ENCODE data around the gene USP6.
"Not testable (repeated sequence)": the region's sequence is repeated elsewhere in the genome, so short reads cannot be mapped to it uniquely, and the experiment has no call there.

USP6 gene

DNA sequence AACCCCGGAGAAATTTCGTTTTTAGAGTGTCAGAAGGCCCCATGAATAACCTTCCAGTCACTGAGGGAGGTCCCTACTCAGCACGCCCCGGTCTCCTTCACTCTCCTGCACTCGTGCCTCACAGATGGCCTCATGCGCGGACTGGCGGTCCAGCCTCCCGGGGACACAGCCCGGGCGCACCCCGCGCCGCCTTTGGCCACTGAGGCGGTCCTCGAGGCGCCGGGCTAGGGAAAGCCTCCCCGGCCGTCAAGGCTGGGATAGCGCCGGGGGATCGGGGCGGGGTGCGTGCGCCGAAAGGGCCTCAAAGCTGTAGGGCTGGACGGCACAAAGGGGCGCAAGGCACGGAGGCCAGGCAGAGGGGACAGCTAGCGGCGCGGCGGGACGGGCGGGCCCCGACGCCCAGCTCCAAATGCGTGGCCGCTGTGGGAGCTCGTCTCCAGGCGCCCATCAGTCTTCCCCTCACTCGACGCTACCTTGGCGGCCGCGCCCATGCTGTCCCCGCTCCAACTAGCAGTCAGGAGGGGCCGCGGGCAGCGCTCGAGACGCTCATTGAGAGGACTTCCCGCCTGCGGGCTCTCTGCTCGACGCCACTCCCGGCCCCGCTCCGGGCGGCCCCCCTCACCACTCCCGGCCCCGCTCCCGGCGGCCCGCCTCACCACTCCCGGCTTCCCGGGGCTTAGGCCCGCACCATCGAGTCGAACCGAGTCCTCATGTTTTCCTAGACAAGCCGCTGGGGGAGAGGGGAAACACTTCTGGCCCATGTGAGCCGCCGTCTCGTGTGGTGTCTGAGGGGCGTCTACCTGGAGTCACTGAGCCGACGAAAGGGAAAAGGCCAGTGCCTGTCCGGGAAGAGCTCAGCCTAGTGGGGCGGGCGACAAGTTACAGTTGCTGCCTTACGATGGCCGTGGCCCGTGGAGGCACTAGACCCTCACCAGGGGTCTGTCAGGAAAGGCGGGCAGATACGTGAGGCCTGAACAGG is at the start of gene USP6:
TSS of gene USP6 (plus strand) at position 360 of the 979 bp plus-strand sequence. CDS start 14,336 bp downstream, outside the sequence.
- no peak for DNase-seq

DNA sequence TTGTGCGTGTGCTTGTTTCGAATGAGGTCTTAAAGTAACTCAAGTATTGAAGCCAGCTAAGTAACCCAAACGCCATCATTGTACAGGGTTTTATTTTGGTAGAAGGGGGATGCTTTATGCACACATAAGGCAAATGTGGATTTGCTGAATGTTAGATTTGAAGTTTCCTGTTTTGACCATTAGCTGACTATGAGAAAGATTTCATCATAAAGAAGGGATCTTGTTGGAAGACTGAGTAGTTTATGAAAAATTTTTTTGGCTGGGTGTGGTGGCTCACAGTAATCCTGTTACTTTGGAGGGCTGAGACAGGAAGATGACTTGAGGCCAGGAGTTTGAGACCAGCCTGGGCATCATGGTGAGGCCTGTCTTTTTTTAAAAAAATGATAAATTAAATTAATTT is 47.6 kb upstream of the USP6 start:
- DNase-seq: no peak

DNA sequence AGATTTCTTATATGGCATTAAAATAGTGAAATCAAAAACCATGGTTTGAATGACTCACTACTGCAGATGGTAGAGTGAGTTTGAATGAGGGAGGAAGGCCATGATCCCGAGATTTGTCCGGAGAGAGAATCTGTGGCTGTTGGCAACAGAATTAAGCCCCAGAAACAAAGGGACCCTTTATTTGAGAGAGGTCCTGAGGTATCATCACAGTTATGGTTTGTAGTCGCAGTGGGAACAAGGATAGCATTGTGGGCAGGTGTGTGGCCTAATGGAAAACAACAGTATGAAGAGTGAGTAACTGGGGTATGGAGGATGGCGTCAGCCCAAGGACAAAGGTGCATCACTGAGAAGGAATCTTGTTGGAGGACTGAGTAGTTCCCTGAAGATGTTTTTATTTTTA is 46.1 kb upstream of the USP6 start:
- DNase-seq: no peak

DNA sequence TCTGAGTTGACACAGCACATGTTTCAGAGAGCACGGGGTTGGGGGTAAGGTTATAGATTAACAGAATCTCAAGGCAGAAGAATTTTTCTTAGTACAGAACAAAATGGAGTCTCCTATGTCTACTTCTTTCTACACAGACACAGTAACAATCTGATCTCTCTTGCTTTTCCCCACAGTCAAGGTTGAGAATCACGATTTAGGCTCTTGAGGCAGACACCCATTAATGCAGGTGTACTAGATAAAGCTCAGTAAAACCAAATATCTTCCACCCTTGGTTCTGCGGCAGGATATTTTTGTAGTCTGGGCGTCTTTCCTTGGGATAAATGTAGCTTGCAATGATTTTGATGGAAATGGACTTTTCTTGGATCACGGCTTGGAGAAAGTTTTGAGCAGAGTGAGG is 40.4 kb upstream of the USP6 start:
- not testable (repeated sequence) for DNase-seq

DNA sequence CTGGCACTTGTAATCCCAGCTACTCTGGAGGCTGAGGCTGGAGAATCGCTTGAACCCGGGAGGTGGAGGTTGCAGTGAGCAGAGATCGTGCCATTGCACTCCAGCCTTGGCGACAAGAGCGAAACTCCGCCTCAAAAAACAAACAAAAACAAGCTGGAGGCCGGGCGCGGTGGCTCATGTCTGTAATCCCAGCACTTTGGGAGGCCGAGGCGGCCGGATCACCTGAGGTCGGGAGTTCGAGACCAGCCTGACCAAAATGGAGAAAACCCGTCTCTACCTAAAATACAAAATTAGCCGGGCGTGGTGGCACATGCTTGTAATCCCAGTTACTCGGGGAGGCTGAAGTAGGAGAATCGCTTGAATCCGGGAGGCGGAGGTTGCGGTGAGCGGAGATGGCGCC is 38.6 kb upstream of the USP6 start:
- not testable (repeated sequence) for DNase-seq

DNA sequence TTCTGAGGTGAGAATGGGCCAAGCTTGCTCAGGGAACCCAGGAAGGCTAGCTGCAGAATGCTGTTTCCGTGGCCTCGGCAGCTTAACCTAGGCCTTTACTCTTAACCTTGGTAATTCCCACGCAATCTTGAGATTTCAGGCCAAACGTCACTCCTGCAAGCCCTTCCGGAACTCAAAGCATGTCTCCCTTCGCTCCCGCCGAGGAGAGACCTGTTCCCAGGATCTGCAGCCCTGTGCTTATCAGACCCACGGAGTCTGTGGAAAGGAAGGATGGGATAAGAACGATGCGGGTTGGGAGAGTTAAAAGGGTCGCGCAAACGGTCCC is 38.1 kb upstream of the USP6 start:
- no peak for DNase-seq

DNA sequence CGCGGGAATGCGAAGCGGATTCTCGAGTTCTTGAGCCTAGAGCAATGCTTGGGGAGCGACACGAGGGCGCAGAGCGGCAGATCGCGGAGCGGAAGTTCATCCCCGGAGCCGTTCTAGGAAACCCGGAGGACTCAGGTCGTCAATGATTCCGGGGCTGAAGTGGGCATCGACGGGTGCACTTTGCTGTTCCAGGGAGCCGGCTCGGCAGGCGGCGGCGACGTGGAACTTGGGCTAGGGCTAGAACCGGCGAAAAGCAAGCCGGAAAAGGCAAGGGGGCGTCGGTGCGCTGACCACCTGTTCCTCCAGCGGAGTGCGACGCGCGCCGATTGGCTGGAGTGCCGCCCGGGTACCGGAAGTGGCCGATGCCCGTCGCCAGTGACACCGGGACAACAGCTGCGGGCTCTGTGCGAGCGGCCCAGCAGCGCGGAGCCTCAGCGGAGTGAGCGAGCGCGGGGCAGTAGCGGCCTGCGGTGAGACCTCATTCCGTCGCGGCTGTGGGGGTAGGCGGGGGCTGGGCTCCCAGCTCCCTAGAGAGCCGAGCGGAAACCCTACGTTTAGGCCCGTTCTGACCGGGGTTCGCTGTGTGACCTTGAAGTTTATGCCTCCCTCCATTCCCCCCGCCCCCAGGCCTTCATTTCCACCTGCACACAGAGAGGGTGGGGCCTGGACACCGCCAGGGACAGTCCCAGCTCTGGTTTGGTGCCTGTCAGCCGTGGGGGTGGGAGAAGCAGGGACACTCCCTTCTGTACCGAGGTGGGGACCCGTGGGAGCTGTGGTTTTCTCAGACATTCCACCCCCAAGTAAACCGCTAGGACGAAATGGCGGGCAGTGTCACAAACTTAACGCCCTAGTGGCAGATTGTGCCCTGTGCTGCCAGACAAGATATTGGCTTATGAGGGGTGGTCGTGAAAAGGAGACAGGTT is 37.5 kb upstream of the USP6 start, which contains the start of gene ZFP3:
TSS of gene ZFP3 (plus strand) at position 362 of the 923 bp plus-strand sequence. CDS start 13,038 bp downstream, outside the sequence.
- DNase-seq: no peak

DNA sequence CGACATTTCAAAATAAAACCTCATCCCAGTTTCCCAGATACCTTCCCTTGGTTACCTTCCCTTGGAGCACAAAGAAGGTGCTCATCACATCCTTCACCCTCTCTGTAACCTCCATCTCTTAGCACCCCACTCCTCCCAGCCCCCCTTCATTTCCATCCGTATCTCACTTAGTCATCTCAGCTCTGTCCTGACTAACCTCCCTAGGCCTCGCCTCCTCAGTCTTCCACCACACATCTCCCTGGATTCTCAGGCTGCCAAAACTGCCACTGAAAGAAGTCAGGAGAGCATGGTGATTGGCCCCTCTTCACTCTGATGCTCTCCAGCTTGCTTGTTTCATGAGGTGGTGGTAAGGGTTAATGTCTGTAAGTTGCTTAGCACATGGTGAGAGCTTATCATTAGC is 35.2 kb upstream of the USP6 start:
- no peak for DNase-seq

DNA sequence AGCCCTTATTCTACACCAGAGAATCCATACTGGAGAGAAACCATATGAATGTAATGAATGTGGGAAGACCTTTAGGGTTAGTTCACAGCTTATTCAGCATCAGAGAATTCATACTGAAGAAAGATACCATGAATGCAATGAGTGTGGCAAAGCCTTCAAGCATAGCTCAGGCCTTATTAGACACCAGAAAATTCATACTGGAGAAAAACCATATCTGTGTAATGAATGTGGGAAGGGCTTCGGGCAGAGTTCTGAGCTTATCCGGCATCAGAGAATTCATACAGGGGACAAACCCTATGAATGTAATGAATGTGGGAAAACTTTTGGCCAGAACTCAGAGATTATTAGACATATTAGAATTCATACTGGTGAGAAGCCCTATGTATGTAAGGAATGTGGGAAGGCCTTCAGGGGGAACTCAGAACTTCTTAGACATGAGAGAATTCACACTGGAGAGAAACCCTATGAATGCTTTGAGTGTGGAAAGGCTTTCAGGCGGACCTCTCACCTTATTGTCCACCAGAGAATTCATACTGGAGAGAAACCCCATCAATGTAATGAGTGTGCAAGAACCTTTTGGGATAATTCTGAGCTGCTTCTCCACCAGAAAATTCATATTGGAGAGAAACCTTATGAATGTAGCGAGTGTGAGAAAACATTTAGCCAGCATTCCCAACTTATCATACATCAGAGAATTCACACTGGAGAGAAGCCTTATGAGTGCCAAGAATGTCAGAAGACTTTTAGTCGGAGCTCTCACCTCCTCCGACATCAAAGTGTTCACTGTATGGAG is 23.4 kb upstream of the USP6 start:
- DNase-seq: no peak

DNA sequence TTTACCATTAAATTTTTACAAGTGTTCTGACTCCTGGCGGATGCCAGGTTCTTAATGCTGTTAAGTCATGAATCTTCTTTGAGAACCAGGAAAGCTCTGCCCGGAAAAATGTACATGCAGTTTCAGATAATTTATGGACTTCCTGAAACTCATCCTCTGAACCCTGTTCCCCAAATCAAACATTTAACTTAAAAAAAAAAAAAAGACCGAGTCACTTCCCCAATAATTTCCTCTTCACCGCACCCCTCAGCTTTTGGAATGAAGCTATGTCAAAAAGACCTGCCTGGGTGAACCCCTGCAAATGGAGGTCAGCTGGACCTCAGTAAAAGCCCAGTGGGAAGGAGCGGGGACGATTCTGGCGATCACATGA is 19.1 kb upstream of the USP6 start:
- no peak for DNase-seq

DNA sequence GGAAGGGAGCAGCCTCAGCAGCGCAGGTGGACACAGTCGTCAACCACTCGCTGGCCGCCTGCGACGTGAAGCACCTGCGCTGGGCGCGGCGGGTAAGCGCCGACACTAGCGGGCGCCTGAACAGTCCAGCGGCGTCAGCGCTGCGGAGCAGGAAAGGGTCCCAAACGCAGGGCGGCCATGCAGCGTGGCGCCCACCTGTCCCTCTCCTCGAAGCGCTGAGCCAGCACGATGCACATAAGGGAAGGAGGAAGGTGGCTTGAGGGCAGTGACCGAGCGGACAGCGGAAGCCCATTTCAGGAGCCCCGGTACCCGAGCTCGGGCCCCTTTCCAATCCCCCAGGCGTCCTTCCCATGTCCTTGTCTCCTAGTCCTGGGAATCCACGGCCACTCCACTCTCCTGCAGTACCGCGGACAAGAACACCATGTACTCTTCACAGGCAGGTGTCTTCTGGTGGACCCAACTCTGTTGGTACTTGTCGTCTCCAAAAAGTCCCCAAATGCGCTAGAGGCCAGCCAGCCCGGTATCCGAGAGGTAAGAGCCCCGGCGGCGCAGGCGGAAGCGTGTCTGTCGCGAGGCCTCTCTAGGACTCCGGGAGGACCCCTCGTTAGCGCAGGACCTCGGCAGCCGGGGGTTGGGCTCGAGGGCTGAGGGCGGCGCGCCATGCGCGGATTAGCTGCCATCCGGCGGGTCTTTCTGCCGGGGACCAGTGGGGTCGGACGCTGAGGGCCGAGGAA is 18.6 kb upstream of the USP6 start:
- DNase-seq: no peak

DNA sequence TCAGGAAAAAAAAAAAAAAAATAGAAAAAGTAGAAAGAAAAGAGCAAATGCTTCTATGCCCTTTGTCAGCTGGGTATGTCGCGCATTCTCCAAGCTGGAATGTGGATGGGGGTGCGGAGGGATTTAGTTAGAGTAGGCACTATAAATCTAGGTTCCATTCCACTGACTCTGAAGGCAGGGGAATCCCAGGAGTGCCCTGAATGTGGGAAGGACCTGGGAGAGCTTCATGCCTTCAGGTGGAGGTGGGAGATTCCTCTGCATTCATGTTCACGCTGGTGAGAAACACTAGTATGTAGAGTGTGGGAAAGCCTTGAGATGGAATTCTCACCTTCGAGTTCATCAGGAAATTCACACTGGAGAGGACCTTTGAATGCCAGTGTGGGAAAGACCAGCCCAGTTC is 16.6 kb upstream of the USP6 start:
- no peak for DNase-seq

DNA sequence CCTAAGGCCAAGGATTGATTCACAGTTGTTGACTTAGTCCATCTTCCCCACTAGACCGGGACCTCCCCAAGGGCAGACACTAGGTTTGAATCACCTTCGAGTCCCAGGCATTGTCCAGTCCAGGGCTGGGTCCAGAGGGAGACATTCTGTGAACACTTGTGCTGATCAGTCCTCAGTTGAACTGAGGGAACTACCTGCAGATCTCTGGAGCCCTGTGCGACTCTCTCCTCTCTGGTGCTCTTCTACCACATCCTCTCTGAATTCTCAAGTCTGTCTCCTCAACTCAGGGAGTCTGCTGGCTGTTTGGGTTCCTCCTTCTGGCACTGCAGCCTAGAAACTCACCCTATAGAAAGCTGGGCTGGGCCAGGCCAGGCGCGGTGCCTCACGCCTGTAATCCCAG is 15.0 kb upstream of the USP6 start:
- no peak for DNase-seq

DNA sequence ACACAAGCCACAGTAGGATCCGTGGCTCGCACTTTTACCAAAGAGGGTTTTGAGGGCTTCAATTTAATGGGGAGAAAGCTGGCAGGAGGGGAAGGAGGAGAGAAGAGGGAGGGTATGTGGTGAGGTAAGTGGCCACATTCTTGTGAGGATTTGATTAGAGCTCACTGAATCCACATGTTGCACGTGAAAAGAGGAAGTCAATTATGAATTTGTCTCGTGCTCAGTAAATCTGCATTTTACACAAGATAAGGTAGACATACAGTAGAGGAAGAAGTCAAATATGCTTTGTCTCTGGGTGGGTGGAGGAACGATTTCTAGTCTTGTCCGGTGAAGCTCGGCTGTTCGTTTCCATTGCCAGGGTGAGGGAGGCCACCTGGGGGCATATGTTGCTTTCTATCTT is 5.0 kb upstream of the USP6 start:
- no peak for DNase-seq

DNA sequence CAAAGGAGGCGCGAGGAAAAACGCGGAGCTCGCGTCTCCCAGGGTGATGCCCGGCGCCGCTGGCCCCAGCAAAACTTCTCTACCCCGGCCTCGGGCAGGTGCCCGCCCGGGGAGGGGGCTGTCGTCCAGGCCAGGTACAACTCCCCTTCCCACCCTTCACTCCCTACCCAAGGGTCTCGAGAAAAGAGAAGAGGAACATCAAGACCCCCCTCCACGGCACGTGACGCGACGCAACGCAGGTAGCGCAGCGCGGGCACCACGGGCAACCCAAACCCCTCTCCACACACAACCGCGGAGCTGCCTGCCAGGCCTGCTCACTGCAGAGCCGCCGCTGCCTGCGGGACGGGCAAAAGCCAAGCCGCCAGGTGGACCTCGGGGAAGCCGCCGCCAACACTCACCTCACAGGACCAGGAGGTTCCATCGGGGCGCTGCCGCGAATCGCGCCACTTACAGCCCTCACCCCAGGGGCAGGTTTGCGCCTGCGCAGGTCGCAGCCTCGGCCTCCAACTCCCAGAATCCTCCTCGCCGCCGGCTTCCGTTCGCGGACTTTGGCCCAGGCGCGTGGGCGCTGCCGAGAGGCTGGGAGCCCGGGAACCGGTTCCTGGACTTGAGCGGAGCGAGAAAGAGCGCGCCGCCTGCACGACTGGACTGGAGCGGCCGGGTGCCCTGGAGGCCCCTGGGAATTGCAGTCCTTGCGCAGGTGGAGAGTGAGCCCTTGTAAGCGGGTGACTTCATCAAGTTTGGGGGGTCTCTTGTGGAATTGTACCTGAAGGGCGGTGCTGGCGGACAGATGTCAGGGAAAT is 4.2 kb upstream of the USP6 start, which contains the start of gene ZNF232:
TSS of gene ZNF232 (minus strand) at position 477 of the 803 bp plus-strand sequence. CDS start at position 421, 56 bp downstream.
- peak; percentile 81 for DNase-seq

DNA sequence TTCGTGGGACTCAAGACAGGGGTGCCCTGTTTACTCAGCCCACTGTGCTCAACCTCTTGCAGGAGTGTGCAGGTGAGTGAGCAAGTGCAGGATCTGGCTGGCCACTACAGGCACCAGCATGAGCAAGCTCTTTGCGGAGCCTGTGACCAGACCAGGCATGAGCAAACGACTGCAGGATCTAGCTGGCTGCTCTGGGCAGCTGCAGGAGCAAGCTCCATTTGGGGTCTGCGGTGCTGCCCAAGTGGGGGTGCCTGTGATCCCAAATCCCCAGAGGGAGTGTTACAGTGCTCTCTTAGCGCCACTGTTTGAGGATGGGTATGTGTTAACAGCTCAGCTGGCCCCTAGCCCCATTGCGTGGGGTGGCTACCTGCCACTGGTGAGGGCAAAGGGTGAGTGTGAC is 2.4 kb downstream of the USP6 start:
- no peak for DNase-seq

DNA sequence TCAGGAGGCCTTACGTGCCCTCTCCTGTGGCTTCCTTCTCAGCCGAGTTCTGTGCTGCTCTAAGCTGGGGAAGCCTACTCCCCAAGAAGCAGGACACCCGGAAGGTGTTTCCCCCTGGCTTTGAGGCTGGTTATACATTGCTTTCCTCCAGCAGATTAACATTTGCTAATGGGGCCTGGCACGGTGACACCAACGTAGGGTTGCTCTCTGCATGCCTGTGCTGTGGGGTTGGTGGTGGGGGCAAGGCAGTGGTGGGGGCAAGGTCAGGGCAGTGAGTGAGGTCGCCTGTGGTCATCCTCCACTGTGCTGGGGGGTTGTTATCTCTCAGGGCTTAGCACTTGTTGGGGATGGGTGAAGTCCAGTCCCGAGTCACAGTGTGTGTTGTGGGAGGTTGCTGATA is 4.2 kb downstream of the USP6 start:
- DNase-seq: no peak

DNA sequence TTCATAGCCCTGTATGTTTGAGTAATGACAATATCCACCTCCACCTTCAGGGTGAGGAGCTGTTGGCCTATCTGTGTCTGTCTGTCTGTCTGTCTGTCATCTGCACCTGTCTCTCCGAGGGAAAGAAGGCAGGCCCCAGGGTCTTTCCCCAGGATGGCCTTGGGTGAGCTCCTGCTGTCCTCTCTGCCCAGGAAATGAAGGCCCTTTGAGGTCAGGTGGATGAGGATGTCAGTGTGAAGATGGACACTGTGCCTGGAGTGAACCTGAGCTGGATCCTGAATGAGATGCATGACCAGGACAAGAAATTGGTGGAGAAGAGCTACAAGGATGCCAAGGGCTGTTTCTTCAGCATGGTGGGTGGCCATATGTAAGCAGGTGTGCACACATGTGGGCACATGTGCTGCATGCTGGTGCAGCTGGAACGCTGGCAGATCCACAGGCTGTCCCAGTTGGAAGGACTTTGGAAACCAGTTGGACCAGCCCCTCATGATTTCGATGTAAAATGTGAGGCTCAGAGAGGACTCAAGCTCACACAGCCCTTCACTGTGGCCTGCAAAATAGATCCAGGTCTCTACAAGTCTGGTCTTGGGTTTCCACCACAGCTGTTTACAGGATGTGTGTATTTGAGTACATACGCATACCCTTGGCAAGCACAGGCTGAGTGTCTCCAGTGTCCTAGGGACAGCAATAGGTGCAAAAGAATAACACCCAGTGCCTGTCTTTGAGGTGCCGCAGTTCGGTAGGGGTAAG is 4.8 kb downstream of the USP6 start:
- not testable (repeated sequence) for DNase-seq

DNA sequence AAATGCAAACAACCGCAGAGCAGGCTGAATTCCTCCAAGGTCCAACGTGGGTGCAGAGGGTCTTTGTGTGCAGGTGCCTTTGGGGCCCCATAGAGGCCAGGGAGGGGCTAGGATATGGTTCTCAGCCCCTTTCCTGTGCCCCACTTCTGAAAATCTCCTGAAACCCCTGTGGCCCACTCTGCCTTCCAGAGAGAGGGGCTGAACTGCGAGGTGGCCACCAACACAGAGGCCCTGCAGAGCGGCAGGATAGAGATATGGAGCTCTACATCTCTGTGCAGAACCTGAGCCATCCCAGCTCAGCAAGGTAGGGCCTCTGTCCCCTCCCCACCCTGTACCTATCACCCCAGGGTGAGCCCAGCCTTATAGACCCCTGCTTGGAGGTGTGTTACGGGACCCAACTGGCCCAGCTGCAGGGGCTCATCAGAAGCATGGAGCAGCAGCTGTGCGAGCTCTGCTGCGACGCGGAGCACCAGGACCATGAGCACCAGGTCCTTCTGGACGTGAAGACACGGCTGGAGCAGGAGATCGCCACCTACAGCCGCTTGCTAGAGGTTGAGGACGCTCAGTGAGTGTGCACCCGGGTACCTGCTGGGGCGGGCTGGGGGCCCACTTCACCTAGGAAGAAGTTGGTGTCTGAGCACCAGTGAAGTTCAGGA is 5.5 kb downstream of the USP6 start:
- DNase-seq: no peak

DNA sequence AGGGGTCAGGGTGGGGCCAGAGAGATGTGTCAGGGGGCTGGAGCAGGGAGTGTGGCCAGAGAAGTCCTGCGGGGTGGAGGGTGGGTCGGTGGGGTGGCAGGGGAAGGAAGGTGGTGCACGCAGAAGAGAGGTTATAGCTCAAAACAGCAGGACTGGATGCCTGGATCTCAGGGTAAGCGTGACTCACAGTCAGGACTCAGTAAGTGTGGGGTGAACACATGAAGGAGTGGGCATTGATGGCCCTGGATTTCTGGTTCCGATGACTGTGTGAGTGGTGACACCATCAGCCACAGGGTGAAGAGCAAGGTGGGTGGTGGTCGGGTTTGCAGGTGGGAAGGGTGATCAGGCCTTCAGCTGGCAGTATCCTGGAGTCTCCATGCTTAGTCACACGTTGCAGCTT is 6.2 kb downstream of the USP6 start:
- not testable (repeated sequence) for DNase-seq

Measured in NK-92 treated with Interleukin-12 subunit alpha and Interleukin-12 subunit beta, amount 100 ng/mL, for 24 hours (cell line).